ENCODE measurements around the gene CARMIL1.

The CARMIL1 gene

GRCh38 chr6:25537349-25538018, 258.3 kb downstream of the CARMIL1 start:
- FAIRE-seq (no peak), DNase-seq (ENCODE audit: insufficient read length, low spot score) (no peak)
- no peak for TF ChIP-seq SPI1 (IDR thresholded peaks at IDR 0.05; ENCODE audit: low read depth, low read length)
- no peak for TF ChIP-seq PAX5 (IDR thresholded peaks at IDR 0.05; ENCODE audit: insufficient read depth, low read length, severe bottlenecking)
- TF ChIP-seq POU2F2 (IDR thresholded peaks at IDR 0.05; ENCODE audit: low read depth, low read length), result no peak
- TF ChIP-seq POLR2A (IDR thresholded peaks at IDR 0.05; ENCODE audit: low read depth, low read length), result no peak
- no peak for TF ChIP-seq POLR2AphosphoS5 (IDR thresholded peaks at IDR 0.05; ENCODE audit: low read depth, low read length)
- no peak for TF ChIP-seq TAF1 (IDR thresholded peaks at IDR 0.05; ENCODE audit: low read depth, low read length)

- FAIRE-seq (no peak), DNase-seq (ENCODE audit: insufficient read length, low spot score) (no peak)
- TF ChIP-seq PAX5 (IDR thresholded peaks at IDR 0.05; ENCODE audit: insufficient read depth, low read length, severe bottlenecking), result no peak
- no peak for TF ChIP-seq SPI1 (IDR thresholded peaks at IDR 0.05; ENCODE audit: low read depth, low read length)
- no peak for TF ChIP-seq POLR2A (IDR thresholded peaks at IDR 0.05; ENCODE audit: low read depth, low read length)
- TF ChIP-seq POU2F2 (IDR thresholded peaks at IDR 0.05; ENCODE audit: low read depth, low read length), result no peak
- no peak for TF ChIP-seq TAF1 (IDR thresholded peaks at IDR 0.05; ENCODE audit: low read depth, low read length)
- no peak for TF ChIP-seq POLR2AphosphoS5 (IDR thresholded peaks at IDR 0.05; ENCODE audit: low read depth, low read length)
These were observed 262.1 kb downstream of the CARMIL1 start for GRCh38 chr6:25541228-25541627.

DNA sequence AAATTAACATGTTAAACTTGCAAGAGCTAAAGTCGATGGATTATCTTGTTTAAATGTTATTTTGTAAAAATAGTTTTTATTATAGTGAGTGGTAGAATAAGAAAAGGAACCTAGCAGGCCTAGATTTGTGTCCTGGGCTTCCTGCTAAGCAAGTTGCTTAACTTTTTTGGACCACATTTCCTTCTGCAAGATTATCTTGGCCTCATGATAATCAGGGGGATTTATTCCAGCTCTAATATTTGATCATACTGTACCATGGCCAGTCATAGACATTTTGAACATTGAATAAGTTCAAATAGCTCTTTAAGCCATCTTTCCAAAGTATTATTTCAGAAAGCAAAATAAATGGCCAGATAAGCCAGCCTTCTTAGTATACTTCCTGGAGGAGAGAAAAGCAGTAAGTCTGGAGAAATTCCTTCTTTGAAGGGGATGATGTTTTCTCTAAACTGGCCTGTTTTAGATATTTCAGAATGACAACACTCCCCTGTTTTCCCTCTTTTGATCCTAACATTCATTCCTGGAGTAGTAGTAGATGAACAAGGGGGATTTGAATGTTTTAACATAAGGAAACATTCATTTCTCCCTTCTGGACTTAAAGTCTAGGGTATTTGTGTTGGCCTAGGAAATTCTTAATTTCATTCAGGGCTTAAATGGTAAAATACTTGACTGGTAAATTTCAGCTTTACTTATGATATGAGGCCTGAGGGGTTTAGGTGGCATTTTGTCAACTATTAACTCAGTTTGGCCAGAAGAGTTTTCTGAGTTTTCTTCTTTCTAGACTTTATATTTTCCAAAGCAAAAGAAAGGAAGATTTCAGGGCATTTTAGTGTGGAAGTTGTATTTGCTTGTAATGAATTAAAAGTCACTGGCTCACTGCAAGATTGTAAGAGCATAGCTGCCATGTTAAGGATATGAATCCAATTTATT, 264.1 kb downstream of the CARMIL1 start:
- FAIRE-seq (no peak), DNase-seq (ENCODE audit: insufficient read length, low spot score) (no peak)
- no peak for TF ChIP-seq POLR2A (IDR thresholded peaks at IDR 0.05; ENCODE audit: low read depth, low read length)
- no peak for TF ChIP-seq SPI1 (IDR thresholded peaks at IDR 0.05; ENCODE audit: low read depth, low read length)
- TF ChIP-seq TAF1 (IDR thresholded peaks at IDR 0.05; ENCODE audit: low read depth, low read length), result no peak
- no peak for TF ChIP-seq POU2F2 (IDR thresholded peaks at IDR 0.05; ENCODE audit: low read depth, low read length)
- TF ChIP-seq PAX5 (IDR thresholded peaks at IDR 0.05; ENCODE audit: insufficient read depth, low read length, severe bottlenecking), result no peak
- no peak for TF ChIP-seq POLR2AphosphoS5 (IDR thresholded peaks at IDR 0.05; ENCODE audit: low read depth, low read length)

GRCh38 chr6:25544833-25545232, 265.7 kb downstream of the CARMIL1 start:
- no peak for TF ChIP-seq PAX5 (IDR thresholded peaks at IDR 0.05; ENCODE audit: insufficient read depth, low read length, severe bottlenecking)
- TF ChIP-seq POU2F2 (IDR thresholded peaks at IDR 0.05; ENCODE audit: low read depth, low read length), result no peak
- no peak for TF ChIP-seq SPI1 (IDR thresholded peaks at IDR 0.05; ENCODE audit: low read depth, low read length)
- TF ChIP-seq POLR2A (IDR thresholded peaks at IDR 0.05; ENCODE audit: low read depth, low read length), result no peak
- TF ChIP-seq TAF1 (IDR thresholded peaks at IDR 0.05; ENCODE audit: low read depth, low read length), result no peak
- no peak for TF ChIP-seq POLR2AphosphoS5 (IDR thresholded peaks at IDR 0.05; ENCODE audit: low read depth, low read length)
- DNase-seq (ENCODE audit: insufficient read length, low spot score) (no peak), FAIRE-seq (no peak)

GRCh38 chr6:25547797-25548196, 268.6 kb downstream of the CARMIL1 start:
- TF ChIP-seq PAX5 (IDR thresholded peaks at IDR 0.05; ENCODE audit: insufficient read depth, low read length, severe bottlenecking) (no peak), POU2F2 (IDR thresholded peaks at IDR 0.05; ENCODE audit: low read depth, low read length) (no peak)
- FAIRE-seq (no peak), DNase-seq (ENCODE audit: insufficient read length, low spot score) (no peak)

- FAIRE-seq (no peak), DNase-seq (ENCODE audit: insufficient read length, low spot score) (no peak)
- no peak for TF ChIP-seq SPI1 (IDR thresholded peaks at IDR 0.05; ENCODE audit: low read depth, low read length)
- no peak for TF ChIP-seq POLR2A (IDR thresholded peaks at IDR 0.05; ENCODE audit: low read depth, low read length)
- TF ChIP-seq TAF1 (IDR thresholded peaks at IDR 0.05; ENCODE audit: low read depth, low read length), result no peak
- no peak for TF ChIP-seq PAX5 (IDR thresholded peaks at IDR 0.05; ENCODE audit: insufficient read depth, low read length, severe bottlenecking)
- TF ChIP-seq POU2F2 (IDR thresholded peaks at IDR 0.05; ENCODE audit: low read depth, low read length), result no peak
- no peak for TF ChIP-seq POLR2AphosphoS5 (IDR thresholded peaks at IDR 0.05; ENCODE audit: low read depth, low read length)
These were observed 269.3 kb downstream of the CARMIL1 start for GRCh38 chr6:25548451-25548850.

DNA sequence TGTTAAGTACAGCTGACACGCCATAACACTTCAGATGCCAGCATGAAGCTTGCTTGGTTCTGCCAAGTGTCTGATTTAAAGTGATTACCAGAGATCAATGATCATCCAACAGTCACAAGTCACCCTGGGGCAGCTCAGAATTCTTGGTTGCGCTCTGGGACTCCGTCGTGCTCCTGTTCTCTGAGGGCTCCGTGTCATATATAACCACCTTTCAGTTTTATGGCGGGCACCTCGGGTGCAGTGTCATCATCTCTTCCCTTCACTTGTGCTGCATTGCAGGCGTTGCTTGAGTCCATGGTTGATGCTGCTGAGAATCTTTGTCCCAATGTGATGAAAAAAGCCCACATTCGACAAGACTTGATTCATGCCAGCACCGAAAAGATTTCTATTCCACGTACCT, 271.5 kb downstream of the CARMIL1 start:
- no peak for TF ChIP-seq PAX5 (IDR thresholded peaks at IDR 0.05; ENCODE audit: insufficient read depth, low read length, severe bottlenecking)
- no peak for TF ChIP-seq POU2F2 (IDR thresholded peaks at IDR 0.05; ENCODE audit: low read depth, low read length)
- no peak for TF ChIP-seq POLR2A (IDR thresholded peaks at IDR 0.05; ENCODE audit: low read depth, low read length)
- no peak for TF ChIP-seq POLR2AphosphoS5 (IDR thresholded peaks at IDR 0.05; ENCODE audit: low read depth, low read length)
- TF ChIP-seq SPI1 (IDR thresholded peaks at IDR 0.05; ENCODE audit: low read depth, low read length), result no peak
- TF ChIP-seq TAF1 (IDR thresholded peaks at IDR 0.05; ENCODE audit: low read depth, low read length), result no peak
- FAIRE-seq, result no peak
- no peak for DNase-seq (ENCODE audit: insufficient read length, low spot score)

DNA sequence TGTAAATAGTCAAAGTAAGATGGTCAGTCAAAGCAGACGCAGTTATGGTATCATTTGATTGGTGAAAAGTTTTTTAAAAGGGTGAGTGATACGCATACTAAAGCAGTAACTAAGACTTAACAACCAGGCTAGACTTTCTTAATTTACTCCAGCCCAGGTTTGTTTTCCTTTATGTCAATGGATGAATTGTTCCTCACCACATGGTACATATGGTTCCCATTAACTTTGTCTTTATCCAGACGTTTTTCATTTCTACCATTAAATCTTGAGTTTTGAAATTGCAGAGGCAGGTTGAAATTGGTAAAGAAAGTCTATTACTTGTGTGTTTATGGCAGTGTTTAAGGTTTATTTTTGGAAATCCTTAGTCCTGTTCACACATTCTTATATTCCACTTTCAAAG, 274.3 kb downstream of the CARMIL1 start:
- DNase-seq (ENCODE audit: insufficient read length, low spot score) (no peak), FAIRE-seq (no peak)
- TF ChIP-seq TAF1 (IDR thresholded peaks at IDR 0.05; ENCODE audit: low read depth, low read length) (no peak), PAX5 (IDR thresholded peaks at IDR 0.05; ENCODE audit: insufficient read depth, low read length, severe bottlenecking) (no peak), POLR2A (IDR thresholded peaks at IDR 0.05; ENCODE audit: low read depth, low read length) (no peak), POLR2AphosphoS5 (IDR thresholded peaks at IDR 0.05; ENCODE audit: low read depth, low read length) (no peak), SPI1 (IDR thresholded peaks at IDR 0.05; ENCODE audit: low read depth, low read length) (no peak), POU2F2 (IDR thresholded peaks at IDR 0.05; ENCODE audit: low read depth, low read length) (no peak)

DNA sequence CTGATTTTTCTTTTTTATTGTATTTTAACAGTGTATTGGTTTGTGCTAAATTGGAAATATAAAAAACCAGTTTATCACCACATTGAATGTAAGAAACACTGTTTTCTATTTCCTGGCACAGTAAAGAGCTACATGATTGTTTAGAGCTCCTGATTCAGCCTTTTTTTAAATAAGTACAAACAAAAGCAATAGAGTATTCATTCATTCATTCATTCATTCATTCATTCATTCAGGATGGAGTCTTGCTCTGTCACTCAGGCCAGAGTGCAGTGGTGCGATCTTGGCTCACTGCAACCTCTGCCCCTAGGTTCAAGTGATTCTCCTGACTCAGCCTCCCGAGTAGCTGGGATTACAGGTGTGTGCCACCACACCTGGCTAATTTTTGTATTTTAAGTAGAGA, 276.0 kb downstream of the CARMIL1 start:
- no peak for FAIRE-seq
- TF ChIP-seq POU2F2 (IDR thresholded peaks at IDR 0.05; ENCODE audit: low read depth, low read length) (no peak), SPI1 (IDR thresholded peaks at IDR 0.05; ENCODE audit: low read depth, low read length) (no peak), POLR2AphosphoS5 (IDR thresholded peaks at IDR 0.05; ENCODE audit: low read depth, low read length) (no peak), TAF1 (IDR thresholded peaks at IDR 0.05; ENCODE audit: low read depth, low read length) (no peak), PAX5 (IDR thresholded peaks at IDR 0.05; ENCODE audit: insufficient read depth, low read length, severe bottlenecking) (no peak), POLR2A (IDR thresholded peaks at IDR 0.05; ENCODE audit: low read depth, low read length) (no peak)
- DNase-seq (ENCODE audit: insufficient read length, low spot score), result no peak
